Activated CD4-positive, alpha-beta T cell treated with anti-CD3 and anti-CD28 coated beads, Interleukin-2, amount 50 U/mL, for 24 hours (primary cell): ENCODE measurements around the gene TMEM108.

Experiments
- DNase-seq, 2 donors: peaks; one replicate each; pipeline ENCODE4 v3.0.0-alpha.2; 2020; ENCODE audit warnings: low read depth in 1 of 2, low spot score in 1 of 2

The TMEM108 gene

DNA sequence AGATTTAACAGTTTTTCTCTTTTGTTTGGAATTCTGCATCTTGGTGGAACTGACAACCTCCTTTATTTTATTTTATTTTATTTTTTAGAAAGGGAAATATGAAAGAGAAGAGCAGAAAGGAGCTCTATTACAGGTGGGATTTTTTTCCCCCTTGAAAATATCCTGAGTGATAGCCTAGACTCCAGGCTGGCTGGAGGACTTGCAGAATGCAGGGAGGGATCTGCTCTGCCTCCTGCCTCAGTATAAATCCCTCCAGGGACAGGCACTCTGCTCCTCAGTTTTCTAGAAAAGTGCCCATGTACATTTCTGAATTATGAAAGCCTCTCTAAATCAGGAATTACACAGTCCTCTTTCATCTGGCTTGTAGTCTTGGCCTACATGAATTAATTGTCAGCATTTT, 173.7 kb downstream of the TMEM108 start:
- no peak for DNase-seq

DNA sequence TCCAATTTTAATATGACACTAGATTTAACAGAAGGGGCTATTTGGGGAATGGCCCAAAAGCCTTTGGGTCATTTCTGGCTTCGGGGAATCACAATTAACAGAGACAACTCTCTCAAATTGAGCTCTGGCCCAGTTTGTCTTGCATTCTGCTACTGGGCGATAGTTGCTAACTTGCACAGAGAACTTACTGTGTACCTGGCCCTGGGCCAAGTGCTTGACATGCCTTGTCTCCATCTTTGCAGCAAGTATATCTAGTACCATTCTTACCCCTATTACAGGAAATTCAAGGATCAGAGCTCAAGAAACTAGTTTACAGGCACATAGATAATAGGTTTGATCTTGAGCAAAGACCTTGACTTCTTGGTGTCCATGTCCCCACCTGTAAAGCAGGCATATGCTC, 175.7 kb downstream of the TMEM108 start:
- no peak for DNase-seq

DNA sequence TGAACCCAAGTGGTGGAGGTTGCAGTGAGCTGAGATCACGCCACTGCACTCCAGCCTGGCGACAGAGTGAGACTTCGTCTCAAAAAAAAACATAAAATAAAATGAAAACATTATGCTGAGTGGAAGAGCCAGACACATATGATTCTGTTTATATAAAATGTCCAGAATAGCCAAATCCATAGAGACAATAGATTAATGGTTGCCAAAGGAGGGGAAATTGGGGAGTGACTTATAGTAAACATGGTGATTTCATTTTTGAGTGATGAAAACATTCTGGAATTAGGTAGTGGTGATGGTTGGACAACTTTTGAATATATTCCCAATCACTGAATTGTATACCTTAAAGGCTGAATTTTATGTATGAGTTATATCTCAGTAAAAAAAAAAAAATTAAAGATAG, 189.6 kb downstream of the TMEM108 start:
- no peak for DNase-seq

DNA sequence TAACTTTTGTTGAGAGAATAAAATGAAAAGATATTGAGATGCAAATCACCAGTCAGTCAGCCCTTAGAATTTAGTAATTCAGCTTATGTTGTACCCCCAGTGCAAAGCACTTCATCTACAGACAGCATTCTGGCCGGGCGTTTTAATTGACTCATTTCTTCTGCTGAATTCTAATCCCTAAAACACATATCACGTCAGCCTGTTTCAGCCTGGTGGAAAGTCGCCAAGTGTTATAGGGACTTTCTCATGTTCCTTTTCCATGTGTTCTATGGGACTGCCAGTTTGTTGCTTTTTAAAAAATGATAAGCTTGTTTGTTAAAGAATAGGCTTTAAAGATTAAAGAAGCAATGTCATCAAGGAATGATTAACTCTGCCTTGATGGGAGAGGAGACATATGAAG, 192.0 kb downstream of the TMEM108 start:
- no peak for DNase-seq

DNA sequence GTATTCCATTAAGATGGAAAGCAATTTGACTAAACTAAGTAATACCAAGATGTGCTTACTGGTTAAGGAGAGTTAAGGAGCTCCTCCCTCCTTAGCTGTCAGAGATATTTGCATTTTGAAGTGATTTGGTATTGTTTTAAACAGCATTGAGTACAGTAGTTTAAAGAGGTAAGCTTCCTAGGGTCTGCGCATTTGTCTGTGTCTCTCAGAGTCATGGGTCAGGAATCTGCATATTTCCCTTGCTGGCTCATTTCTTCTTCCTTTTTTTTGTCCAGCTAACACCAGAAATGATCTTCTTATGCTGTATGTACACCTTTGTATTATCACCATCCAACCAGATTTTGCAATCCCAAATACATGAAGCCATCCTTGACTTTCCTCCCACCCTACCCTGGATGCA, 198.7 kb downstream of the TMEM108 start:
- no peak for DNase-seq

DNA sequence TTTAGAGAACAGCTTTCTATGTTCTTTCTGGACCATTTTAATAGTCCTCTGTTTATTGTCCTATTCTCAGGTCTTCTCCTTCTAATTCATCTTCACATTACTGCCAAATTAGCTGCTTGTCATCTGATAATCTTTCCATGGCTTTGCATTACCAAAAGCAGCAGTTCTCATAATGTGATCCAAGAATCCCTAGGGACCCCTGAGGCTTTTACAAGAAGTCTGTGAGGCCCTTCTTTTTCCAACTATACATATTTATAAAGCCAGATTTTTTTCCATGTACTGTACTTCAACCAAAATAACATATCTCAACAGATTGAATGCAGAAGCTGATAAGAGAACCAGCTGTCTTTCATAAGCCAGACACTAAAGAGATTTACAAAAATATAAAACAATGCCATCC, 199.2 kb downstream of the TMEM108 start:
- no peak for DNase-seq

DNA sequence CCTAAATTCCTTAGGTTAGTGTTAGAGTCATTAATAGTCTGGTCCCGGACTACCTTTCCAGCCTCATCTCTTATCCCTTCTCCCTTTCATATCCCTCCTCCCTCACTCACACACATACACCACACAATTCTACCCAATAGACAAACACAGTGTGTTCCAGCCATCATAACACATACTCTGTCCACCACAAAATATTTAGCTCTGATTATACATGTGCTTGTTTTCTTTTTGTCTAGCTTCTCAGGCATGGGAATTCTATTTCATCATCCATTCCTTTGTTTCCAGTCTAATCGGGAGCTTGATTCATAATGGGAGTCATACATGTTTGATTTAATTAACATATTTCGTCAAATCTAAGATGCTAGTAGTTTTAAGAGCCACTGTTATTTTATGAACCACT, 199.8 kb downstream of the TMEM108 start:
- no peak for DNase-seq

DNA sequence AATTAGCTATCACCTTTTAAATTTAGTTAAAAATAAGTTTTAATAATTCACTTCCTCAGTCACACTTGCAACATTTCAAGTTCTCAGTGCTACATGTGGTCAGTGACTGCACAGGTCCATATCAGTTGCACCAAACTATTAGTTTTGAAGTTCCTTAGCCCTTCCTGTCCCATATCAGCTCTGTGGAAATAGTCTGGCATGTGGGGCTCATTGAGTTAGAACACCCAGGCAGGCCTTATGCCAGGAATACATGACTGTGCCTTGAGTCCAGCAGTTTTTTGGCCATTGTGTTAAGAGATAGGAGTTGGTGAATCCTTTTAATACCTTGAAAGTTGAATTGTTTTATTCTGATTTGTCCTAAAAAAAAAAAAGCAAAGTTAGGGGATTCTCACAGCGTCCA, 207.9 kb downstream of the TMEM108 start:
- no peak for DNase-seq

DNA sequence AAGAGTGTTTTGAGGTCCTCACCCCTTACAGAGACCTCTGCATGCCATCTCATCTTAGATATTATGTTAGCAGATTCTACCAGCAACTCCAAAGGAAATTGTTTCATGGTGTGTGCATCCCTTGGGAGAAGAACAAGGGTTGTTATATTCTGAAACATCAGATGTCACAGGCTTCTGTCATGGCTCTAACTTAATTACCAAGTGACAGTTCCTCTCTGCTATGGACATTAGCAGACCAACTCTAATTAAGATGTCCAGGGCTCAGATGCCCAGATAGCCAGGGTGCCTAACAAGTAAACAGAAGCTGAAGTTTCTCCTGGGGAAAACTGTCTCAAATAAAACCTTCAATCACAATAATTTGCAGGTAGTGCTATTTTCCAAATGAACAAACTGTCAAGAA, 208.6 kb downstream of the TMEM108 start:
- no peak for DNase-seq

DNA sequence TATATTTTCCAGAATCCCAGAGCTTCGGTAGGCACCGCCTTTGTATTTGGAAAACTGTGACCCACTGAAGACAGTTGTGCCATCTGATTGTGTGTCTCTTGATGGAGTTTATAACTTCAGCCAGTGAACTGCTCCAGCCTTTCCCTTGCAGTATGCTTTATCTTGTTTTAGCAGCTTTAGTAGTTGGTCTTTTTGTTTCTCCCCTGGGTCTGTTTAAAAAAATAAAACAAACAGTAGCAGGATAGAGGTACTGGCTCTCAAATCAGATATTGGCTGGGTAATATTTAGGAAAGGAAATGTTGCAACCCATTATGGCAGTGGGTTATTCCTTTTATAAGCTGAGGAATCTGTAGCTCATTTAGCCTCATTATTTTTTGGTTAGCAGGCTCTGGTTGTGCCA, 210.2 kb downstream of the TMEM108 start:
- DNase-seq: no peak

DNA sequence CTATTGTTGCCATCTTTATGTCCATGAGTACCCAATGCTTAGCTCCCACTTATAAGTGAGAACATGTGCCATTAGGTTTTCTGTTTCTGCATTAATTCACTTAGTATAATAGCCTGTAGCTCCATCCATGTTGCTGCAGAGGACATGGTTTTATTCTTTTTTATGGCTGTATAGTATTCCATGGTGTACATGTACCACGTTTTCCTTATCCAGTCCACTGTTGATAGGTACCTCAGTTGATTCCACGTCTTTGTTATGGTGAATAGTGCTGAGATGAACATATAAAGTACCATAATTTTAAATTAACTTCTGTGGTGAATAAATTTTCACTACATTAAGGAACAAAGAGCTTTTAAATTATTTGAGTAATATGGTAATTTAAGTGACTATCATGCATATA, 211.3 kb downstream of the TMEM108 start:
- no peak for DNase-seq

DNA sequence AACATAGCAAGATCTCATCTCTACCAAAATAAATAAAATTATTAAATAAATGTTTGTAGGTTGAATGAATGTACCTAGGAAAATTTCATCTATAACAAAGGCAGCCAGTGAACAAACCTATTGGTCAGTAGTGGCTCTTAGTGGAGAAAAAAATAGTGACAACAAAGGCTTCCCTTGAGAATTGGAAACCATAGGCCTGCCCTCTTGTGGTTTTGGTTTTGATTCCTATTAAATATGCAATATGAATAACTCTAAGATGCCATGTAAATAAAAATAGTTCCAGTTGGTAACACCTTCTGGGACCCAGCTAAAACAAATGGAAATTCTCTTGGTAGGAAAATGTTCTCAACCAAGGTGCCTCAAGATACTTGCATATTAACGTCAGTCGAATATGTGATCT, 216.0 kb downstream of the TMEM108 start:
- no peak for DNase-seq

DNA sequence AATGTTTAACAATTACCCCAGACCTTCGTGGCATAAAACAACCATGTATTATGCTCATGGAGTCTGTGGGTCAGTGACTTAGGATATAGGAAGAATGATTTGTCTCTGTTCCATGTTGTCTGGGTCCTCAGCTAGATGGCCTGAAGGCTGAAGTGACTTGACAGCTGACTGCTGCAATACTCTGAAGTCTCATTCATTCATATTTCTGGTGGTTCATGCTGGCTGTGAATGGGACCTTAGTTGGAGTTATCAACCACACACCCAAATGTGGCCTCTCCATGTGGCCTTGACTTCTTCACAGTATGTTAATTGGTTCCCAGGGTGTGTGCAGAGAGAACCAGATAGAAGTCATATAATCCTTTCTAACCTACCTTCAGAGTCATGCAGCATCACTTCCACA, 216.5 kb downstream of the TMEM108 start:
- no peak for DNase-seq

DNA sequence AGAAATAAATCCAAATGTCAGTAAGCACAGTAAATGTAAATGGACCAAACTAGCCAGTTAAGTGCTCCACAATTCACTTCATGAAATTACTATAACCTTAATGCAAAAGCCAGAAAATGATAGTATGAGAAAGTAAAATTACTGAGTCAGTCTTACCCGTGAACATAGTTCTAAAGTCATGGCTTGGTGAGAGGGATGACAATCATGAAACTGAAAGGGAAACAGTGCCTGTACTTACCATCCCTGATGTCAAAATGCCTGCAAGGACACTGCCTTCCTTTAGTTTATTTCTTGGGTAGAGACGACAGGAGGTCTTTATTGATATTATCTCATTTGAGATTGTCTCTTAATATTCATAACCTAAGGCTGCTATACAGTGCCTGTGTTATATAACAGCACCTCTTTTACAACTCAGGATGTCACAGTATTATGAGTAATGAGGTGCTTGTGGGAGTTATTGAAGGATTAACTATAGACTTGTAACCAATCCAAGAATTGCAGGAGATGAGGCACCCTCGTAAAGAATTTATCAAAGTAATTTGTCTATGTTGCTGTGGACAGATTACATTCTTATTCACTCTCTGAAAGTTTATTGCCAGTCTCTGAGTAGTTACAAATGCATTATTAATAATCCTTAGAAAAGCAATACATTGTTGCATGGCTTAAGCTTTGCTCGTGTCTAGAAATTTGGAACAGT, 218.7 kb downstream of the TMEM108 start:
- no peak for DNase-seq

DNA sequence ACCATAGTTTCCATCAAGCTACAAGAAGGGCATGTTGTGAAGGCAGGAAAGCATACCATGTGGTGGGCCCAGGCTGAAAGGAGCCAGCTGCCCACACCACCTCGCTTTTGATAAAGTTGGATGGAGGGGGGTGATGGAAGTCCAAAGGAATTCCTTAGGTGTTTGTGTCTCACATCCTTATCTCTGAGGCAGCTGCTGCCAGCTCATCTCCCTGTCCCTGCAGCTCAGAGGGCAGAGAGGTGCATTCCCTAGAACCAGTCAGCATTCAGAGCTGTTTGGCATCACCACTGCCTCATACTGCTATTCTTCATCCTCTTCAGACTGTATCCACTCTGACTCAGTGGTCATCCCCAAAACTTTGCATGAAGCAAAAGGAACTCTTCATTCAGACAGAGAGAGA, 220.2 kb downstream of the TMEM108 start:
- no peak for DNase-seq

DNA sequence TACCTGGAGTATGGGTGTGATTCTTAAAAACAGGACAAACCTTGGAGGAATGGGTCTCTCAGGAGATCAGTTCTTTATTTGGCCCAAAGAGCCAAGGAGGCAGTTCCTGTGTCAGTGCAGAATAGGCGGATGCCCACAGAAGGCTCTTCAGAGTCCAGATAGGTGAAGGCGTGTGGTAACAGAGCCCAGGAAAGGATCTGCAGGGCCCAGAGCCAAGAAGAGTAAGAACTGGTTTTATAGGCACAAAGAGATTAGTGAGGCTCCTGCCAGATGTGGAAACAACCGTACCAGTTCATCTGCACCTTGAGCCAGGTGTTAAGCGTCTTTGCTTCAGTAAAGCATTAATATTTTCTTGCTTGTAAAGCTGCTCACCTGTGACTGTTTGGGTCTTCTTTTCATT, 221.6 kb downstream of the TMEM108 start:
- DNase-seq: no peak

DNA sequence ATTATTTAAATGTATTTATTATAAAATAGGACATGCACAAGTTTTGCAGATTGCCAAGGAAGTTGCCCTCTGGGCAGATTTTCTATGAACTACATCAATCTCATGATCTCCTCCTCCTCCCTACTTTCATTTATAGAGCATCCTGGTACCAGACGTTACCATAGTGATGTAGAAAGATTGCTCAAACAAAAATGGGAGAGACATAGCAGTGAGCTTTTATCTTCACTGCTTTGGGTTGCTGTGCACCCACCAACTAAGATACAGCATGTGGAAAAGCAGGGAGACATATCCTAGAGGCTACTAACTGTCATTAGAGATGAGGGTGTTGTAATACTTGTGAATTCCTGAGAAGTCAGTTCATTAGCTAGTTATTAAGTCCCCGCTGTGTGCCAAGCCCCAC, 224.1 kb downstream of the TMEM108 start:
- no peak for DNase-seq

DNA sequence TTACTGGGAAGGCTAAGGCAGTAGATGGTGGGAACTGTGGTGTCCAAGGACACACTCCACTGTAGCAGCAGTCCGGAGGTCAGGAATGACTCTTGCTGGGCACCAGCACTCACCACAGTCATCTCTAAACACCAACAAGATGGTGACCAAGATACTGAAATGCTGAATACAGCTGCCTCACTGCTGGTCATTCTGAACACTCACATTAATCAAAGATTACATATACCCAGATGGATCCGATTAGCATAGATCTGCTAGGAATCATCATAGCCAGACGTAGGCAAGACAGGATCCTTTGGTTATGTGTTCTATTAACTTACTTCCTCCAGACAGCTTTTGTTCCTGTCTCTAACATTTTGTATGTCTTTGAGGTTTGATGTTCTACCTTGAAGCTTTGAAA, 226.7 kb downstream of the TMEM108 start:
- DNase-seq: no peak

DNA sequence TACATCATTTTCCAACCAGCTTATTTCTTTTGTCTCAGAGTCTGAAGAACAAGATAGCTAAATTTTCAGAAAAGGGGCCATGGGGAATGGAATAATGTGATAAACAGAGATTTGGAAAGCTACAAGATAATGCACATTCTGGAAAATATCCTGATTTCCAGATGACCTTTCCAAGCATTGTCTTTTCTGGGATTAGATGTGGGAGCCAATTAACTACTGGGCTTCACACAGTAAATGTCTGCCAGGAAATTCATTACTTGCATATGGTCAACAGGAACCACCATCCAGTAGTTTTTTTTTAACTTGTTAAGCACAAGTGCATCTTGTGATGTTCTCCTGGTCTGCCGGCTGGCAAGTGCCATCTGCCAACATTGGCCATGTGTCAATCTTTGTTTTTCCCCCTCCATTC, 230.5 kb downstream of the TMEM108 start:
- DNase-seq: no peak

DNA sequence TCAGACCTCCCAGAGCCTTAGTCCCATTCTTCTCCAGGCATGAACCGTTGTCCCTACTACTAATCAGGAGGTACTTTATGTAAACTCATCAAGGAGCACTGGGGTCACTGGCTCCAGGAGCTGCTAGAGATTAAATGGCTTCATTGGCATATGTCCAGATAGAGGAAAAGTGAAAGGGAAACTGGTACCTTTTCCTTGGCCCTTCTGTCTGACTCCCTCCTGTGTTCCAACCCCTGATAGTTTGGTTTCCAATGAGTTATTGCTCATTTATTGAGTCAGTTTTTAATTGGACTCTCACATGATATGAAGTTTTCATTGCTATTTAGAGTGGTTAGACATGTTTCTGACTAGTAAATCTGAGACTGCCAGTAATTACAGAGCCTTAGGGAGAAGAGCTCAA, 231.2 kb downstream of the TMEM108 start:
- no peak for DNase-seq

DNA sequence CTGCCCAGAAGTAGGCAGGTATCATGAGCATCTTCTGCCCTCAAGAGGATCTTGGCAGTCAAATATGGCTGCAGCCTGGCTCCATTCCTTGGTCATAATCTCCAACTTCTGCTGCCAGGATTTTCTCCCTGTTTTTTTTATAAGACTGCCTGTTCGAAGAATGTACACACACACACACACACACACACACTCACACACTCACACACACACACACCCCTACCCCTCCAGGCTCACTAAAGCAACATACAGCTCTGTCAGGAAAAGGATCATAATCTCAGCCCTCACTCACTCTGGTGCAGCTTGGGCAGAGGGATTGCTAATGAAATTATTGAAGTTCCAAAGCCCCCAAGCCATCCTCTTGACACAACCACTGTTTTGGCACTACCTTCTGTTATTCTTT, 232.4 kb downstream of the TMEM108 start:
- no peak for DNase-seq

DNA sequence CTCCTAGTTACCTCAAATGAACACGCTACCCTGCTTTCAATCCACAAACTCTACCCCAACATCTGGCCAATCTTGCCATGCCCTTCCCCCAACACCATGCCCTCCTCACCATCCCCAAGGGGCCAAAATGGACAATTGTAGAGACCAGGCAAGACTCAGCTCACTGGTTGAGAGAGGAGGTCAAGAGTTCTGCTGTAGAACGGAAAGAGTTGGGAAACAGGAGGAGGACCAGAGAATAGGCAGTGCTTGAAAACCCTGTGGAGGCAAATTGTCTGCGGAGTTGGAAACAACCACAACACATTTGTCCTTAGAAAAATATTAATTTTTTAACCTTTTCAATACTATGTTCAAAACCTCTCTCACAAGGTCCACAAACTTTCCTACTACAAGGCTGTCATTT, 232.9 kb downstream of the TMEM108 start:
- no peak for DNase-seq

DNA sequence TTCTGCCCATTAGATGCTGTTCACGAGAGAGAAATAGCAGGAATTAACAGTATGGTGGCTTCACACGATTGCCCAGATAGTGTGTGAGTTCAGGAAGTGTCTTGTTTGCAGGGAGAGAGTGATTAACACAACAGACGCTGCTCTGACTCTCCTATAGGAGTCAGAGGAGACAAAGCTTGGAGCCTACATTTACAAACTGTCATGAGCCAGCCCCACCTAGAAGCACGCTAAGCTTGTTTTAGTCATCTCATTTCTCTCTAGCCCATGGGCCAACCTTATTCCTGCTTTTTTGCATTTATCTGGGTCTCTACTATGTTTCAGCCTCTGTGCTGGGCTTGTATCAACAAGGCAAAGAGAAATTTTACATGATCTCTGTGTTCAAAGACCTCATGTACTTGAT, 233.3 kb downstream of the TMEM108 start:
- no peak for DNase-seq

DNA sequence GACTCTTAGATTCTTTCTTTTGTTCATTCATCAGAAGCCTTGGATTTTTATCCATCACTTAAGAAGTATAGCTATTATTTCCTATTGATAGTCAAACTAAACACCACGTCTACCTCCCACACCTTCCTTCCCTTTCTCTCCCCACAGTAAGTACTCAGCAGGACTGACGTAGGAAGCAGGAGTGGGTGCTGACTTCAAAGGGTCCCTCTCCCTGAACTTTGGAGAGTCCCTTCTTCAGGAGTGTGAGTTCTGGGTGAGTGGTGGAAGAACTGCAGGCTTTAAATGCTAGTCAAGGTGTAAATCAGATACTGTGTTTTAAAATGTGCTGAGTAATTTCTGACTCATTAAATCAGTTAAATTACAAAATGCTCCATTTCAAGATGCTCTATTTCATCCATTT, 235.2 kb downstream of the TMEM108 start:
- no peak for DNase-seq
